ENCODE results near the gene MCM5. TPM values are rescaled to one million over a fixed set of nuclear protein-coding genes. Genes with fewer than 3 reads are reported as not detected.

The MCM5 gene
- total and polyA plus RNA-seq, 2 of the 13 experiments (the other 11 are each of a cell fraction or from before 2014, with no cell fraction given): 40.2 to 93.5 TPM

DNA sequence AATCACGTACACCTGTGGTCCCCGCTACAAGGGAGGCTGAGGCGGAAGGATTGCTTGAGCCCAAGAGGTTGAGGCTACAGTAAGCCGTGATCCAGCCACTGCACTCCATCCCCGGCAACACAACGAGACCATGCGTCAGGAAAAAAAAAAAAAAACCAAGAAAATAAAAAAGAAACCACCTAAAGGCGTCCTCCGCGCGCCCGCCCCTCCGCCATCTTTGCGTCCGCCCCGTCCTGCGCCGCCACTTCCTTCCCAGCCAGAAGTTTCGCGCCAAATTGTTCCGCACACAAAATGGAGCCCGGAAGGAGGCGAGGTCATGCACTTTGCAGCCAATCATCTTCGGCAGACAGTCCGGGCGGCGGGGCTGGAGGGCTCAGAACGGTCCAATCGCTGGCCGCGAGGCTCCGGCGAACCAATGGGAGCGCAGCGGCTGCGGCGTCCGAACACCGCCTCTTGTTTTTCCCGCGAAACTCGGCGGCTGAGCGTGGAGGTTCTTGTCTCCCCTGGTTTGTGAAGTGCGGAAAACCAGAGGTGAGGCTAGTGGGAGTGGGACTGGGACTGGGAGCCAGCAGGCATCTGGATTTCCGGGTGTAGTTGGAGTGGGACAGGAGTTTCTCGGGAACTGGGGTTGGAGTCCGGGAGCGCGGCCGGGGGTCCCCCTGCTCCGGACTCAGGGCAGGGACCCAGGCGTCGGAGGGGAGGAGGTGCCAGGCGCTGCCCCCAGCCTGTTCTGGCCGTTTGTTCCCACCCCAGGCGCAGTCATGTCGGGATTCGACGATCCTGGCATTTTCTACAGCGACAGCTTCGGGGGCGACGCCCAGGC lies at the start of gene MCM5 (continued):
- TF ChIP-seq SOX13 (IDR thresholded peaks at IDR 0.05) (no peak), SOX13 (CRISPR knock-in tag; conservative IDR thresholded peaks at IDR 0.05 in 1 of 2, IDR thresholded peaks at IDR 0.05 in 1 of 2) (no peak), ZNF30 (CRISPR knock-in tag; IDR thresholded peaks at IDR 0.05) (no peak), TCF7 (IDR thresholded peaks at IDR 0.05; ENCODE audit: low read depth) (no peak), POLR2AphosphoS5 (IDR thresholded peaks at IDR 0.05; ENCODE audit: low read depth, low read length) (peak; percentile 56; the same call in 1 of the 2 replicates), ZSCAN20 (CRISPR knock-in tag; IDR thresholded peaks at IDR 0.05; ENCODE audit: borderline replicate concordance) (0 out of 2 replicates have a peak, but pooled peaks have one; percentile 8), ZNF567 (CRISPR knock-in tag; IDR thresholded peaks at IDR 0.05; ENCODE audit: borderline replicate concordance) (no peak), ZNF432 (CRISPR knock-in tag; IDR thresholded peaks at IDR 0.05; ENCODE audit: borderline replicate concordance) (no peak), NFKBIZ (CRISPR knock-in tag; IDR thresholded peaks at IDR 0.05) (no peak), GABPB1 (CRISPR knock-in tag; IDR thresholded peaks at IDR 0.05) (peak; percentile 93)
- TF ChIP-seq, protein P1, sequence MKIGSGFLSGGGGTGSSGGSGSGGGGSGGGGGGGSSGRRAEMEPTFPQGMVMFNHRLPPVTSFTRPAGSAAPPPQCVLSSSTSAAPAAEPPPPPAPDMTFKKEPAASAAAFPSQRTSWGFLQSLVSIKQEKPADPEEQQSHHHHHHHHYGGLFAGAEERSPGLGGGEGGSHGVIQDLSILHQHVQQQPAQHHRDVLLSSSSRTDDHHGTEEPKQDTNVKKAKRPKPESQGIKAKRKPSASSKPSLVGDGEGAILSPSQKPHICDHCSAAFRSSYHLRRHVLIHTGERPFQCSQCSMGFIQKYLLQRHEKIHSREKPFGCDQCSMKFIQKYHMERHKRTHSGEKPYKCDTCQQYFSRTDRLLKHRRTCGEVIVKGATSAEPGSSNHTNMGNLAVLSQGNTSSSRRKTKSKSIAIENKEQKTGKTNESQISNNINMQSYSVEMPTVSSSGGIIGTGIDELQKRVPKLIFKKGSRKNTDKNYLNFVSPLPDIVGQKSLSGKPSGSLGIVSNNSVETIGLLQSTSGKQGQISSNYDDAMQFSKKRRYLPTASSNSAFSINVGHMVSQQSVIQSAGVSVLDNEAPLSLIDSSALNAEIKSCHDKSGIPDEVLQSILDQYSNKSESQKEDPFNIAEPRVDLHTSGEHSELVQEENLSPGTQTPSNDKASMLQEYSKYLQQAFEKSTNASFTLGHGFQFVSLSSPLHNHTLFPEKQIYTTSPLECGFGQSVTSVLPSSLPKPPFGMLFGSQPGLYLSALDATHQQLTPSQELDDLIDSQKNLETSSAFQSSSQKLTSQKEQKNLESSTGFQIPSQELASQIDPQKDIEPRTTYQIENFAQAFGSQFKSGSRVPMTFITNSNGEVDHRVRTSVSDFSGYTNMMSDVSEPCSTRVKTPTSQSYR (CRISPR knock-in tag; IDR thresholded peaks at IDR 0.05; ENCODE audit: borderline replicate concordance): no peak
- TF ChIP-seq, protein P2, sequence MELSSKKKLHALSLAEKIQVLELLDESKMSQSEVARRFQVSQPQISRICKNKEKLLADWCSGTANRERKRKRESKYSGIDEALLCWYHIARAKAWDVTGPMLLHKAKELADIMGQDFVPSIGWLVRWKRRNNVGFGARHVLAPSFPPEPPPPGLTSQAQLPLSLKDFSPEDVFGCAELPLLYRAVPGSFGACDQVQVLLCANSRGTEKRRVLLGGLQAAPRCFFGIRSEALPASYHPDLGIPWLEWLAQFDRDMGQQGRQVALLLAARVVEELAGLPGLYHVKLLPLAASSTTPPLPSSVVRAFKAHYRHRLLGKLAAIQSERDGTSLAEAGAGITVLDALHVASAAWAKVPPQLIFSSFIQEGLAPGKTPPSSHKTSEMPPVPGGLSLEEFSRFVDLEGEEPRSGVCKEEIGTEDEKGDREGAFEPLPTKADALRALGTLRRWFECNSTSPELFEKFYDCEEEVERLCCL (CRISPR knock-in tag; IDR thresholded peaks at IDR 0.05; ENCODE audit: borderline replicate concordance): no peak
- TF ChIP-seq, protein P3, sequence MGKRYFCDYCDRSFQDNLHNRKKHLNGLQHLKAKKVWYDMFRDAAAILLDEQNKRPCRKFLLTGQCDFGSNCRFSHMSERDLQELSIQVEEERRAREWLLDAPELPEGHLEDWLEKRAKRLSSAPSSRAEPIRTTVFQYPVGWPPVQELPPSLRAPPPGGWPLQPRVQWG (CRISPR knock-in tag; IDR thresholded peaks at IDR 0.05; ENCODE audit: borderline replicate concordance, low read depth): no peak
- TF ChIP-seq, protein P4, sequence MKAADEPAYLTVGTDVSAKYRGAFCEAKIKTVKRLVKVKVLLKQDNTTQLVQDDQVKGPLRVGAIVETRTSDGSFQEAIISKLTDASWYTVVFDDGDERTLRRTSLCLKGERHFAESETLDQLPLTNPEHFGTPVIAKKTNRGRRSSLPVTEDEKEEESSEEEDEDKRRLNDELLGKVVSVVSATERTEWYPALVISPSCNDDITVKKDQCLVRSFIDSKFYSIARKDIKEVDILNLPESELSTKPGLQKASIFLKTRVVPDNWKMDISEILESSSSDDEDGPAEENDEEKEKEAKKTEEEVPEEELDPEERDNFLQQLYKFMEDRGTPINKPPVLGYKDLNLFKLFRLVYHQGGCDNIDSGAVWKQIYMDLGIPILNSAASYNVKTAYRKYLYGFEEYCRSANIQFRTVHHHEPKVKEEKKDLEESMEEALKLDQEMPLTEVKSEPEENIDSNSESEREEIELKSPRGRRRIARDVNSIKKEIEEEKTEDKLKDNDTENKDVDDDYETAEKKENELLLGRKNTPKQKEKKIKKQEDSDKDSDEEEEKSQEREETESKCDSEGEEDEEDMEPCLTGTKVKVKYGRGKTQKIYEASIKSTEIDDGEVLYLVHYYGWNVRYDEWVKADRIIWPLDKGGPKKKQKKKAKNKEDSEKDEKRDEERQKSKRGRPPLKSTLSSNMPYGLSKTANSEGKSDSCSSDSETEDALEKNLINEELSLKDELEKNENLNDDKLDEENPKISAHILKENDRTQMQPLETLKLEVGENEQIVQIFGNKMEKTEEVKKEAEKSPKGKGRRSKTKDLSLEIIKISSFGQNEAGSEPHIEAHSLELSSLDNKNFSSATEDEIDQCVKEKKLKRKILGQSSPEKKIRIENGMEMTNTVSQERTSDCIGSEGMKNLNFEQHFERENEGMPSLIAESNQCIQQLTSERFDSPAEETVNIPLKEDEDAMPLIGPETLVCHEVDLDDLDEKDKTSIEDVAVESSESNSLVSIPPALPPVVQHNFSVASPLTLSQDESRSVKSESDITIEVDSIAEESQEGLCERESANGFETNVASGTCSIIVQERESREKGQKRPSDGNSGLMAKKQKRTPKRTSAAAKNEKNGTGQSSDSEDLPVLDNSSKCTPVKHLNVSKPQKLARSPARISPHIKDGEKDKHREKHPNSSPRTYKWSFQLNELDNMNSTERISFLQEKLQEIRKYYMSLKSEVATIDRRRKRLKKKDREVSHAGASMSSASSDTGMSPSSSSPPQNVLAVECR (CRISPR knock-in tag; IDR thresholded peaks at IDR 0.05; ENCODE audit: borderline replicate concordance): peak; percentile 91
- TF ChIP-seq, protein P5, sequence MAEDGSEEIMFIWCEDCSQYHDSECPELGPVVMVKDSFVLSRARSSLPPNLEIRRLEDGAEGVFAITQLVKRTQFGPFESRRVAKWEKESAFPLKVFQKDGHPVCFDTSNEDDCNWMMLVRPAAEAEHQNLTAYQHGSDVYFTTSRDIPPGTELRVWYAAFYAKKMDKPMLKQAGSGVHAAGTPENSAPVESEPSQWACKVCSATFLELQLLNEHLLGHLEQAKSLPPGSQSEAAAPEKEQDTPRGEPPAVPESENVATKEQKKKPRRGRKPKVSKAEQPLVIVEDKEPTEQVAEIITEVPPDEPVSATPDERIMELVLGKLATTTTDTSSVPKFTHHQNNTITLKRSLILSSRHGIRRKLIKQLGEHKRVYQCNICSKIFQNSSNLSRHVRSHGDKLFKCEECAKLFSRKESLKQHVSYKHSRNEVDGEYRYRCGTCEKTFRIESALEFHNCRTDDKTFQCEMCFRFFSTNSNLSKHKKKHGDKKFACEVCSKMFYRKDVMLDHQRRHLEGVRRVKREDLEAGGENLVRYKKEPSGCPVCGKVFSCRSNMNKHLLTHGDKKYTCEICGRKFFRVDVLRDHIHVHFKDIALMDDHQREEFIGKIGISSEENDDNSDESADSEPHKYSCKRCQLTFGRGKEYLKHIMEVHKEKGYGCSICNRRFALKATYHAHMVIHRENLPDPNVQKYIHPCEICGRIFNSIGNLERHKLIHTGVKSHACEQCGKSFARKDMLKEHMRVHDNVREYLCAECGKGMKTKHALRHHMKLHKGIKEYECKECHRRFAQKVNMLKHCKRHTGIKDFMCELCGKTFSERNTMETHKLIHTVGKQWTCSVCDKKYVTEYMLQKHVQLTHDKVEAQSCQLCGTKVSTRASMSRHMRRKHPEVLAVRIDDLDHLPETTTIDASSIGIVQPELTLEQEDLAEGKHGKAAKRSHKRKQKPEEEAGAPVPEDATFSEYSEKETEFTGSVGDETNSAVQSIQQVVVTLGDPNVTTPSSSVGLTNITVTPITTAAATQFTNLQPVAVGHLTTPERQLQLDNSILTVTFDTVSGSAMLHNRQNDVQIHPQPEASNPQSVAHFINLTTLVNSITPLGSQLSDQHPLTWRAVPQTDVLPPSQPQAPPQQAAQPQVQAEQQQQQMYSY (CRISPR knock-in tag; IDR thresholded peaks at IDR 0.05): no peak; the same call in 1 of the 2 replicates

Data from HepG2 (cell line).